Erythroblast (primary cell): ENCODE results near the gene DPYSL5.

Experiments used
- GATA1 ChIP-seq: IDR thresholded peaks from 2 replicates; pipeline ENCODE4 v1.6.1; 2011; ENCODE audit warnings: low read depth, mild to moderate bottlenecking, control low read depth, low read length, moderate library complexity
- POLR2A ChIP-seq: IDR thresholded peaks from 2 replicates; pipeline ENCODE4 v1.6.1; 2011; ENCODE audit warnings: mild to moderate bottlenecking, low read length

- TF ChIP-seq POLR2A (no peak), GATA1 (no peak)
Measured at GRCh38 chr2:26975656-26976055, 127.7 kb downstream of the DPYSL5 start.
